CD14-positive monocyte (primary cell): ENCODE measurements around the gene SBF2. TPM values are rescaled to one million over a fixed set of nuclear protein-coding genes. Genes with fewer than 3 reads are reported as not detected.

ENCODE experiments used
- DNase-seq, 3 donors: peaks; one replicate each; pipeline ENCODE4 v3.0.0-alpha.2; 2011 to 2022
- H2AFZ ChIP-seq: 2 replicates; pipeline ENCODE4 v1.6.0; 2012; ENCODE audit warnings: mild to moderate bottlenecking, low read depth, low read length, inconsistent platforms; ENCODE audit not compliant: insufficient read depth, poor library complexity, severe bottlenecking
- H3K27ac ChIP-seq, 2 donors: 1 replicate in 1 of 2; 2 replicates in 1 of 2; pipeline ENCODE4 v1.5.1; 2012 to 2013; ENCODE audit warnings: low read length in 2 of 2, control low read depth in 1 of 2, inconsistent platforms in 1 of 2, low read depth in 1 of 2, mild to moderate bottlenecking in 1 of 2
- H3K27me3 ChIP-seq, 2 donors: one replicate each; pipeline versions ENCODE4 v1.6.0 to v1.6.1; 2011 to 2013; ENCODE audit warnings: low read length in 2 of 2; ENCODE audit not compliant: control insufficient read depth in 2 of 2, insufficient read depth in 2 of 2
- H3K36me3 ChIP-seq, 2 donors: replicated peaks in 1 of 2; 1 replicate in 1 of 2; 2 replicates in 1 of 2; pipeline versions ENCODE4 v1.5.1 to v1.6.1; 2012 to 2013; ENCODE audit warnings: low read length in 2 of 2, control low read depth in 1 of 2, inconsistent platforms in 1 of 2, mild to moderate bottlenecking in 1 of 2; ENCODE audit not compliant: insufficient read depth in 2 of 2, control insufficient read depth in 1 of 2
- H3K4me1 ChIP-seq, 2 donors: 1 replicate in 1 of 2; 2 replicates in 1 of 2; pipeline versions ENCODE4 v1.5.1 to v1.6.1; 2012 to 2013; ENCODE audit warnings: low read length in 2 of 2, control low read depth in 1 of 2, inconsistent platforms in 1 of 2, mild to moderate bottlenecking in 1 of 2, moderate library complexity in 1 of 2; ENCODE audit not compliant: insufficient read depth in 2 of 2, control insufficient read depth in 1 of 2
- H3K4me2 ChIP-seq: replicated peaks from 2 replicates; pipeline ENCODE3; 2012; ENCODE audit warnings: low read length, moderate library complexity, mild to moderate bottlenecking; ENCODE audit not compliant: poor library complexity, severe bottlenecking; ENCODE audit errors: extremely low read depth
- H3K4me3 ChIP-seq, 3 experiments: fragments of 200-600 bp in 1 of 3; sonication (generic) in 1 of 3; replicated peaks in 1 of 3; 1 replicate in 2 of 3; 2 replicates in 1 of 3; pipeline ENCODE4 v1.5.1; 2011 to 2013; ENCODE audit warnings: low read length in 3 of 3, mild to moderate bottlenecking in 3 of 3, control low read depth in 2 of 3, low read depth in 2 of 3, inconsistent platforms in 1 of 3, moderate library complexity in 1 of 3
- H3K79me2 ChIP-seq: 2 replicates; pipeline ENCODE4 v1.6.0; 2012; ENCODE audit warnings: mild to moderate bottlenecking, control low read depth, inconsistent platforms, low read length, moderate library complexity; ENCODE audit not compliant: insufficient read depth
- H3K9ac ChIP-seq: 2 replicates; pipeline ENCODE4 v1.6.0; 2017; ENCODE audit warnings: low read length, mild to moderate bottlenecking; ENCODE audit not compliant: insufficient read depth, poor library complexity, severe bottlenecking
- H3K9me3 ChIP-seq, 2 donors: replicated peaks in 1 of 2; 1 replicate in 1 of 2; 2 replicates in 1 of 2; pipeline versions ENCODE4 v1.5.1 to v1.6.1; 2012 to 2013; ENCODE audit warnings: low read length in 2 of 2, control low read depth in 1 of 2; ENCODE audit not compliant: control insufficient read depth in 1 of 2, insufficient read depth in 1 of 2
- H4K20me1 ChIP-seq: 2 replicates; pipeline ENCODE4 v1.6.0; 2012; ENCODE audit warnings: mild to moderate bottlenecking, low read length, control low read depth, moderate library complexity; ENCODE audit not compliant: insufficient read depth
- H3K27ac Mint-ChIP-seq, 7 donors: one replicate each; pipeline ENCODE4 v1.8.0; 2020; ENCODE audit warnings: mild to moderate bottlenecking in 7 of 7, mixed read lengths in 7 of 7, moderate library complexity in 6 of 7, inconsistent platforms in 2 of 7
- H3K27me3 Mint-ChIP-seq, 3 donors: one replicate each; pipeline ENCODE4 v1.8.0; 2021 to 2022; ENCODE audit warnings: low read depth in 3 of 3, mild to moderate bottlenecking in 3 of 3, mixed read lengths in 3 of 3, moderate library complexity in 3 of 3, inconsistent platforms in 1 of 3
- H3K36me3 Mint-ChIP-seq, 2 donors: one replicate each; pipeline ENCODE4 v1.8.0; 2020; ENCODE audit warnings: mixed read lengths in 2 of 2, inconsistent platforms in 1 of 2, mild to moderate bottlenecking in 1 of 2
- H3K4me1 Mint-ChIP-seq: one replicate; pipeline ENCODE4 v1.8.0; 2020; ENCODE audit warnings: mild to moderate bottlenecking, mixed read lengths
- H3K4me3 Mint-ChIP-seq, 2 donors: one replicate each; pipeline ENCODE4 v1.8.0; 2020; ENCODE audit warnings: mild to moderate bottlenecking in 2 of 2, mixed read lengths in 2 of 2, moderate library complexity in 1 of 2
- H3K9me3 Mint-ChIP-seq, 7 donors: one replicate each; pipeline ENCODE4 v1.8.0; 2020 to 2022; ENCODE audit warnings: mixed read lengths in 7 of 7, mild to moderate bottlenecking in 6 of 7, moderate library complexity in 6 of 7, inconsistent platforms in 2 of 7
- CTCF ChIP-seq: fragments of 200-600 bp; IDR thresholded peaks from one replicate; pipeline ENCODE4 v1.8.0; 2022; ENCODE audit warnings: antibody characterized with exemption, mild to moderate bottlenecking
- WGBS: methylation state at CpG from one replicate; pipeline ENCODE4 v1.1.5; 2013; ENCODE audit warnings: missing lambda C conversion rate; ENCODE audit not compliant: insufficient coverage; 5-methylcytosine and 5-hydroxymethylcytosine counted together
- intact Hi-C, 2 donors: fragments of 100-400 bp; cut with micrococcal nuclease; formaldehyde crosslinking; loops; one replicate each; pipeline versions ENCODE4 v1.15.0 to v1.15.1; 2023
- polyA plus RNA-seq, 3 donors: library from polyadenylated mRNA; depleted of rRNA in 1 of 3; unstranded in 2 of 3; stranded (reverse) in 1 of 3; fragments of 300-500 nt in 2 of 3; fragments of >200 nt in 1 of 3; fragmentation: Illumina TruSeq in 2 of 3; gene quantifications; 1 replicate in 2 of 3; 2 replicates in 1 of 3; pipeline ENCODE4 v1.2.3, GENCODE V29; 2012 to 2021

The SBF2 gene
- polyA plus RNA-seq, 3 donors = 8.9 to 30.7 (median 16.4) TPM

DNA sequence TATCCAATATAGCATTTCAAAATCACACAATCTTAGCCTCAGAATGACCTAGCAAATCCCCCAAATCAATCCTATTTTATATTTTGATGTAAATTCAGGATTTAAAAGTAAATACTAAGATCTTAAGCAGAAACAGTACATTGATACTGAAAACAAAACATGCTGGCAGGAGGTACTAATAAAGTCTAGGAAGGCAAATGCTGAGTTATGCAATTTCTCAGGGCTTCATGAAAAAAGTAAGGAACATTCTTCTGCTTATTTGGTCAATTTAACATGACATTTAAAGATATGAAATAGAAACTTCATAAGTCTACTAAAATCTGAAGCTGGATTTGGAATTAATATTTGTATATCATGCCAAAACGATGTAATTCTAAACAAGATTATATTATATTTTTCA, 476.8 kb downstream of the SBF2 start:
- Histone ChIP-seq H3K36me3 (peaks cover 19 to 28% of the 10 kb centered on the region in 2 donors), H3K9ac (no peak overlapping the region), H3K4me3 (no peak overlapping the region), H3K4me2 (no peak overlapping the region), H3K9me3 (no peaks in the 10 kb centered on the region), H3K27ac (no peak overlapping the region), H2AFZ (no peak overlapping the region), H3K27me3 (no peaks in the 10 kb centered on the region), H3K4me1 (no peaks in the 10 kb centered on the region), H3K79me2 (no peaks in the 10 kb centered on the region), H4K20me1 (no peaks in the 10 kb centered on the region)
- Mint-ChIP-seq H3K9me3 (no peaks in the 10 kb centered on the region), H3K4me1 (no peaks in the 10 kb centered on the region), H3K4me3 (no peak overlapping the region), H3K27ac (no peak overlapping the region), H3K36me3 (peaks cover 31 to 53% of the 10 kb centered on the region in 2 donors), H3K27me3 (no peaks in the 10 kb centered on the region)
- no peak for DNase-seq
- no peak for TF ChIP-seq CTCF
- no CpG with 5 or more reads among the region's 1 CpG for WGBS
- intact Hi-C loops = no loop called here

DNA sequence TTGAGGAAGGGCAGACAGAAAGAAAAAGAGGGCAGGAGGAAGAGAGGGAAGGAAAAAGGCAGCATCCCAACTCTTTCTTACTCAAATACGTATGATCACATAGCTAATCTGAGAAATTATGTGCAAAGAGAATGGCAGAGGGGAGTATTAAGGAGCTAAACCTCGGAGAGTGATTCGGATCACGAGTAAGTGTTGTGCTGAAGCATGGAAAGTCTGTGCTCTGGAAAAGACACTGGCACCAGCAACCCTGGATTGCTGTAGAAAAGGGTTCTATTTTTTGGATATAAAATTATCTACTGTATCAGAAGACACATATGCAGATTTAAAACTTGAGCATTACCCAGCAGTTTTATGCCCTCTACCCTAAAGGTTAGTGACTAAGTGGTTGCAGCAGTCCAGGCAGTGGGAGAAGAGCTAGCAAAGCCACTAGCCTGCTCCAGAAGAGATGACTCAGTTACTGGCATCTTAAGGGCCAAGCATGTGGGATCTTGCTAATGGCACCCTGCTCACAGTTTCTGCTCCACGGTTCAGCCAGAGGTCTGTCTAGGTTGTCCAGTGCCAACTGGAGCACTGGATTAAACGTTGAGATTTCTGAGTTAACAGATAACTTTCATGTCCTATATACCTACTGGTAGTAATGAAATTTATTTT, 478.4 kb downstream of the SBF2 start:
- no peak for DNase-seq
- WGBS = 97% methylated on average over 4 of the region's 6 CpGs
- Mint-ChIP-seq H3K4me3 (no peak overlapping the region), H3K4me1 (no peaks in the 10 kb centered on the region), H3K27me3 (peaks cover 0 to 2% (median 0%) of the 10 kb centered on the region in 3 donors), H3K36me3 (peaks cover 47 to 67% of the 10 kb centered on the region in 2 donors), H3K27ac (no peak overlapping the region), H3K9me3 (no peaks in the 10 kb centered on the region)
- Histone ChIP-seq H3K79me2 (no peaks in the 10 kb centered on the region), H2AFZ (no peak overlapping the region), H3K9ac (no peak overlapping the region), H3K27ac (no peak overlapping the region), H3K9me3 (no peaks in the 10 kb centered on the region), H4K20me1 (no peaks in the 10 kb centered on the region), H3K4me1 (no peaks in the 10 kb centered on the region), H3K4me2 (no peak overlapping the region), H3K27me3 (no peaks in the 10 kb centered on the region), H3K4me3 (no peak overlapping the region), H3K36me3 (peaks cover 21 to 42% of the 10 kb centered on the region in 2 donors)
- intact Hi-C loops = no loop called here
- TF ChIP-seq CTCF = no peak
